Measurements from ENCODE around the gene FBP2. TPM values are rescaled to one million over a fixed set of nuclear protein-coding genes. Genes with fewer than 3 reads are reported as not detected.

Gene FBP2
- total and polyA plus RNA-seq, 2 experiments from 2014 or later: not detected

GRCh38 chr9:94511955-94512265 is 81.7 kb downstream of the FBP2 start:
- Histone ChIP-seq H3K4me2 (no peak overlapping the region), H3K79me2 (replicated peaks; ENCODE audit: insufficient read depth) (no peaks in the 10 kb centered on the region), H3K9me2 (ENCODE audit: insufficient read depth) (no peaks in the 10 kb centered on the region), H3K4me3 (no peak overlapping the region), H3K27me3 (ENCODE audit: insufficient read depth) (no peaks in the 10 kb centered on the region), H4K20me1 (replicated peaks; ENCODE audit: insufficient read depth) (no peaks in the 10 kb centered on the region), H2AFZ (no peak overlapping the region), H3F3A (replicated peaks; ENCODE audit: low read depth) (no peaks in the 10 kb centered on the region), H3K27ac (ENCODE audit: low read depth) (no peak overlapping the region), H3K4me1 (ENCODE audit: insufficient read depth) (peaks cover 5% of the 10 kb centered on the region; the same call in 1 of the 2 replicates), H3K36me3 (ENCODE audit: insufficient read depth) (no peaks in the 10 kb centered on the region)
- no peaks in the 10 kb centered on the region for H3K9me3 Mint-ChIP-seq
- ATAC-seq (no peak), DNase-seq (ENCODE audit: low spot score) (no peak)
- H3K36me3 Mint-ChIP-seq (ENCODE audit: low read depth): no peaks in the 10 kb centered on the region
- H3K4me3 Mint-ChIP-seq: no peak overlapping the region
- TF ChIP-seq CREB1 (CRISPR knock-in tag; IDR thresholded peaks at IDR 0.05; ENCODE audit: low read depth) (no peak), STAT1 (IDR thresholded peaks at IDR 0.05; ENCODE audit: unreplicated experiment) (no peak), EZH2phosphoT487 (IDR thresholded peaks at IDR 0.05; ENCODE audit: unreplicated experiment) (no peak), EZH2 (IDR thresholded peaks at IDR 0.05; ENCODE audit: low read depth, unreplicated experiment) (no peak), ZNF462 (CRISPR knock-in tag; IDR thresholded peaks at IDR 0.05) (no peak), NANOG (IDR thresholded peaks at IDR 0.05; ENCODE audit: borderline replicate concordance) (no peak), POLR2AphosphoS5 (IDR thresholded peaks at IDR 0.05; ENCODE audit: low read depth) (no peak), ZNF331 (CRISPR knock-in tag; IDR thresholded peaks at IDR 0.05; ENCODE audit: low read depth) (no peak), JUNB (IDR thresholded peaks at IDR 0.05; ENCODE audit: unreplicated experiment) (no peak), CTCF (conservative IDR thresholded peaks at IDR 0.05; ENCODE audit: low read depth in 2 of 2) (no peak), ZNF114 (CRISPR knock-in tag; IDR thresholded peaks at IDR 0.05) (no peak)
- TF ChIP-seq, protein P1, sequence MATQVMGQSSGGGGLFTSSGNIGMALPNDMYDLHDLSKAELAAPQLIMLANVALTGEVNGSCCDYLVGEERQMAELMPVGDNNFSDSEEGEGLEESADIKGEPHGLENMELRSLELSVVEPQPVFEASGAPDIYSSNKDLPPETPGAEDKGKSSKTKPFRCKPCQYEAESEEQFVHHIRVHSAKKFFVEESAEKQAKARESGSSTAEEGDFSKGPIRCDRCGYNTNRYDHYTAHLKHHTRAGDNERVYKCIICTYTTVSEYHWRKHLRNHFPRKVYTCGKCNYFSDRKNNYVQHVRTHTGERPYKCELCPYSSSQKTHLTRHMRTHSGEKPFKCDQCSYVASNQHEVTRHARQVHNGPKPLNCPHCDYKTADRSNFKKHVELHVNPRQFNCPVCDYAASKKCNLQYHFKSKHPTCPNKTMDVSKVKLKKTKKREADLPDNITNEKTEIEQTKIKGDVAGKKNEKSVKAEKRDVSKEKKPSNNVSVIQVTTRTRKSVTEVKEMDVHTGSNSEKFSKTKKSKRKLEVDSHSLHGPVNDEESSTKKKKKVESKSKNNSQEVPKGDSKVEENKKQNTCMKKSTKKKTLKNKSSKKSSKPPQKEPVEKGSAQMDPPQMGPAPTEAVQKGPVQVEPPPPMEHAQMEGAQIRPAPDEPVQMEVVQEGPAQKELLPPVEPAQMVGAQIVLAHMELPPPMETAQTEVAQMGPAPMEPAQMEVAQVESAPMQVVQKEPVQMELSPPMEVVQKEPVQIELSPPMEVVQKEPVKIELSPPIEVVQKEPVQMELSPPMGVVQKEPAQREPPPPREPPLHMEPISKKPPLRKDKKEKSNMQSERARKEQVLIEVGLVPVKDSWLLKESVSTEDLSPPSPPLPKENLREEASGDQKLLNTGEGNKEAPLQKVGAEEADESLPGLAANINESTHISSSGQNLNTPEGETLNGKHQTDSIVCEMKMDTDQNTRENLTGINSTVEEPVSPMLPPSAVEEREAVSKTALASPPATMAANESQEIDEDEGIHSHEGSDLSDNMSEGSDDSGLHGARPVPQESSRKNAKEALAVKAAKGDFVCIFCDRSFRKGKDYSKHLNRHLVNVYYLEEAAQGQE (IDR thresholded peaks at IDR 0.05; ENCODE audit: unreplicated experiment): no peak
- TF ChIP-seq, protein P2, sequence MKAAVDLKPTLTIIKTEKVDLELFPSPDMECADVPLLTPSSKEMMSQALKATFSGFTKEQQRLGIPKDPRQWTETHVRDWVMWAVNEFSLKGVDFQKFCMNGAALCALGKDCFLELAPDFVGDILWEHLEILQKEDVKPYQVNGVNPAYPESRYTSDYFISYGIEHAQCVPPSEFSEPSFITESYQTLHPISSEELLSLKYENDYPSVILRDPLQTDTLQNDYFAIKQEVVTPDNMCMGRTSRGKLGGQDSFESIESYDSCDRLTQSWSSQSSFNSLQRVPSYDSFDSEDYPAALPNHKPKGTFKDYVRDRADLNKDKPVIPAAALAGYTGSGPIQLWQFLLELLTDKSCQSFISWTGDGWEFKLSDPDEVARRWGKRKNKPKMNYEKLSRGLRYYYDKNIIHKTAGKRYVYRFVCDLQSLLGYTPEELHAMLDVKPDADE (IDR thresholded peaks at IDR 0.05): no peak
- peaks cover 11% of the 10 kb centered on the region for H3K4me1 Mint-ChIP-seq
- peaks cover 3% of the 10 kb centered on the region for H3K27me3 Mint-ChIP-seq (ENCODE audit: insufficient read depth, low read depth, poor library complexity)
- no peak overlapping the region for H3K27ac Mint-ChIP-seq
